Panc1 (cell line): ENCODE data around the gene SSBP2. TPM values are rescaled to one million over a fixed set of nuclear protein-coding genes. Genes with fewer than 3 reads are reported as not detected.
A peak's percentile ranks its signal among the peaks of the same experiment; 100 is the strongest.

Experiments used
- ATAC-seq: fragments of 200-7000 bp; cut with Tn5 transposase; 2 replicates; pipeline ENCODE4 v1.9.1; 2020; ENCODE audit warnings: mild to moderate bottlenecking, moderate library complexity
- BruUV-seq: library from RNA; stranded (reverse); fragments of 400-500 nt; replicated peaks from 2 replicates; lab custom pipeline; 2021; lab: Mats Ljungman, UMichigan
- CTCF ChIA-PET: fragments of 300-600 bp; sonication (Branson Sonifier 250); formaldehyde crosslinking; loops from one replicate; lab custom pipeline; 2022; ENCODE audit warnings: antibody characterized with exemption; lab: Charles Lee
- POLR2A ChIA-PET: fragments of 300-600 bp; sonication (Branson Sonifier 250); formaldehyde crosslinking; loops from one replicate; lab custom pipeline; 2022; ENCODE audit warnings: antibody characterized with exemption; lab: Charles Lee
- DNase-seq: peaks from one replicate; pipeline ENCODE4 v3.0.0-alpha.2; 2010; ENCODE audit warnings: low read depth, low spot score
- H3K27ac ChIP-seq: 2 replicates; pipeline ENCODE4 v1.5.1; 2011; ENCODE audit warnings: mild to moderate bottlenecking, low read length, inconsistent platforms
- H3K27me3 ChIP-seq: fragments of 200-500 bp; sonication (Bioruptor generic); 2 replicates; pipeline ENCODE4 v1.6.0; 2014; ENCODE audit warnings: low read length, inconsistent platforms; ENCODE audit not compliant: control insufficient read depth, insufficient read depth
- H3K36me3 ChIP-seq: fragments of 200-500 bp; sonication (Bioruptor generic); 2 replicates; pipeline ENCODE4 v1.5.1; 2014; ENCODE audit warnings: inconsistent platforms, mild to moderate bottlenecking, low read length, moderate library complexity; ENCODE audit not compliant: control insufficient read depth, insufficient read depth
- H3K4me1 ChIP-seq: 2 replicates; pipeline ENCODE4 v1.5.1; 2011; ENCODE audit warnings: inconsistent platforms, mild to moderate bottlenecking, low read length, moderate library complexity; ENCODE audit not compliant: control insufficient read depth, insufficient read depth
- H3K4me3 ChIP-seq, 2 experiments: 2 replicates each; pipeline ENCODE4 v1.5.1; 2011 to 2012; ENCODE audit warnings: low read depth in 2 of 2, low read length in 2 of 2, mild to moderate bottlenecking in 2 of 2, inconsistent platforms in 1 of 2, moderate library complexity in 1 of 2
- H3K9me3 ChIP-seq: fragments of 200-500 bp; sonication (Bioruptor generic); 2 replicates; pipeline ENCODE4 v1.5.1; 2014; ENCODE audit warnings: low read depth, mild to moderate bottlenecking, inconsistent platforms, low read length, moderate library complexity; ENCODE audit not compliant: control insufficient read depth, insufficient read depth
- POLR2AphosphoS5 ChIP-seq: IDR thresholded peaks from 2 replicates; pipeline ENCODE4 v1.6.1; 2012; ENCODE audit warnings: mild to moderate bottlenecking, low read depth, low read length, moderate library complexity
- SIN3A ChIP-seq: IDR thresholded peaks from 2 replicates; pipeline ENCODE4 v1.6.1; 2012; ENCODE audit warnings: low read depth, mild to moderate bottlenecking, low read length, moderate library complexity, borderline replicate concordance; ENCODE audit not compliant: insufficient read depth
- TCF7L2 ChIP-seq: IDR thresholded peaks from 2 replicates; pipeline ENCODE4 v1.6.1; 2011; ENCODE audit warnings: mild to moderate bottlenecking, low read depth, low read length, inconsistent platforms
- in situ Hi-C: cut with HindIII; loops from 2 replicates; pipeline ENCODE4 v1.10.0; 2016; ENCODE audit warnings: low sequenced_read_pairs, low pct_unique_long_range_greater_than_20kb
- intact Hi-C: fragments of 100-400 bp; cut with micrococcal nuclease; formaldehyde crosslinking; loops from one replicate; pipeline ENCODE4 v1.10.0; 2022; ENCODE audit not compliant: unreplicated experiment
- total RNA-seq: library from RNA; stranded (reverse); gene quantifications from one replicate; pipeline ENCODE4 v1.2.1, GENCODE V29; 2021; ENCODE audit not compliant: unreplicated experiment
- TF ChIP-seq, protein P1 (sequence below), 2 experiments: IDR thresholded peaks; 2 replicates each; pipeline ENCODE4 v1.6.1; 2011 to 2012; ENCODE audit warnings: low read depth in 2 of 2, control low read depth in 1 of 2, low read length in 1 of 2, mild to moderate bottlenecking in 1 of 2, moderate library complexity in 1 of 2; ENCODE audit not compliant: insufficient read depth in 1 of 2
- TF ChIP-seq, protein P2 (sequence below): fragments of 450-650 bp; IDR thresholded peaks from 2 replicates; pipeline ENCODE4 v1.5.1; 2017; ENCODE audit warnings: mild to moderate bottlenecking

Gene SSBP2
- total RNA-seq, 1 experiment from 2014 or later, result 16.3 TPM

DNA sequence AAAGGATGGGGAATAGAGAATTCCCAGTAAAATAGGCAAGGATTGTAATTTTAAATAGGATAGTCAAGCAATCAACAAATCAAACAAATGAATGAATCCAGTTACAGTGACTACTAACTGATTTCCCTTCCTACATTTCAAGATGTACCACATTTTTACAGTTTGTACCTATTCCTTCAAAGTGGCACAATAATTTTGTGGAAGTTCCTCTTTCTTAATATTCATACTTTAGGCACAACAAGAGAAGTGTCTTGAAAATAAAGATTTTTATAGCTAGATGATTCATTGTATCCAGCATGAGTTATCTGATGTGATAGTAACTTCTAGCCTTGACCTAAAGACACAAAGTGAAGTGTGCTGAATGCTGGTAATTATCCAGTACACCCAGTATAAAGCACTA, 234.8 kb downstream of the SSBP2 start:
- ATAC-seq (no peak), DNase-seq (no peak)
- Histone ChIP-seq H3K4me3 (no peak overlapping the region), H3K4me1 (no peaks in the 10 kb centered on the region), H3K36me3 (no peaks in the 10 kb centered on the region), H3K9me3 (no peaks in the 10 kb centered on the region), H3K27ac (no peak overlapping the region), H3K27me3 (no peaks in the 10 kb centered on the region)
- ChIA-PET CTCF (no interaction called here), POLR2A (no interaction called here)
- TF ChIP-seq SIN3A (no peak), POLR2AphosphoS5 (no peak), TCF7L2 (no peak)
- TF ChIP-seq, protein P1, sequence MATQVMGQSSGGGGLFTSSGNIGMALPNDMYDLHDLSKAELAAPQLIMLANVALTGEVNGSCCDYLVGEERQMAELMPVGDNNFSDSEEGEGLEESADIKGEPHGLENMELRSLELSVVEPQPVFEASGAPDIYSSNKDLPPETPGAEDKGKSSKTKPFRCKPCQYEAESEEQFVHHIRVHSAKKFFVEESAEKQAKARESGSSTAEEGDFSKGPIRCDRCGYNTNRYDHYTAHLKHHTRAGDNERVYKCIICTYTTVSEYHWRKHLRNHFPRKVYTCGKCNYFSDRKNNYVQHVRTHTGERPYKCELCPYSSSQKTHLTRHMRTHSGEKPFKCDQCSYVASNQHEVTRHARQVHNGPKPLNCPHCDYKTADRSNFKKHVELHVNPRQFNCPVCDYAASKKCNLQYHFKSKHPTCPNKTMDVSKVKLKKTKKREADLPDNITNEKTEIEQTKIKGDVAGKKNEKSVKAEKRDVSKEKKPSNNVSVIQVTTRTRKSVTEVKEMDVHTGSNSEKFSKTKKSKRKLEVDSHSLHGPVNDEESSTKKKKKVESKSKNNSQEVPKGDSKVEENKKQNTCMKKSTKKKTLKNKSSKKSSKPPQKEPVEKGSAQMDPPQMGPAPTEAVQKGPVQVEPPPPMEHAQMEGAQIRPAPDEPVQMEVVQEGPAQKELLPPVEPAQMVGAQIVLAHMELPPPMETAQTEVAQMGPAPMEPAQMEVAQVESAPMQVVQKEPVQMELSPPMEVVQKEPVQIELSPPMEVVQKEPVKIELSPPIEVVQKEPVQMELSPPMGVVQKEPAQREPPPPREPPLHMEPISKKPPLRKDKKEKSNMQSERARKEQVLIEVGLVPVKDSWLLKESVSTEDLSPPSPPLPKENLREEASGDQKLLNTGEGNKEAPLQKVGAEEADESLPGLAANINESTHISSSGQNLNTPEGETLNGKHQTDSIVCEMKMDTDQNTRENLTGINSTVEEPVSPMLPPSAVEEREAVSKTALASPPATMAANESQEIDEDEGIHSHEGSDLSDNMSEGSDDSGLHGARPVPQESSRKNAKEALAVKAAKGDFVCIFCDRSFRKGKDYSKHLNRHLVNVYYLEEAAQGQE (IDR thresholded peaks at IDR 0.05; ENCODE audit: insufficient read depth in 1 of 2, low read depth in 2 of 2, low read length in 1 of 2), result no peak
- TF ChIP-seq, protein P2, sequence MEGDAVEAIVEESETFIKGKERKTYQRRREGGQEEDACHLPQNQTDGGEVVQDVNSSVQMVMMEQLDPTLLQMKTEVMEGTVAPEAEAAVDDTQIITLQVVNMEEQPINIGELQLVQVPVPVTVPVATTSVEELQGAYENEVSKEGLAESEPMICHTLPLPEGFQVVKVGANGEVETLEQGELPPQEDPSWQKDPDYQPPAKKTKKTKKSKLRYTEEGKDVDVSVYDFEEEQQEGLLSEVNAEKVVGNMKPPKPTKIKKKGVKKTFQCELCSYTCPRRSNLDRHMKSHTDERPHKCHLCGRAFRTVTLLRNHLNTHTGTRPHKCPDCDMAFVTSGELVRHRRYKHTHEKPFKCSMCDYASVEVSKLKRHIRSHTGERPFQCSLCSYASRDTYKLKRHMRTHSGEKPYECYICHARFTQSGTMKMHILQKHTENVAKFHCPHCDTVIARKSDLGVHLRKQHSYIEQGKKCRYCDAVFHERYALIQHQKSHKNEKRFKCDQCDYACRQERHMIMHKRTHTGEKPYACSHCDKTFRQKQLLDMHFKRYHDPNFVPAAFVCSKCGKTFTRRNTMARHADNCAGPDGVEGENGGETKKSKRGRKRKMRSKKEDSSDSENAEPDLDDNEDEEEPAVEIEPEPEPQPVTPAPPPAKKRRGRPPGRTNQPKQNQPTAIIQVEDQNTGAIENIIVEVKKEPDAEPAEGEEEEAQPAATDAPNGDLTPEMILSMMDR, result no peak
- no TSS peak for BruUV-seq
- in situ Hi-C loops (no loop called here), intact Hi-C loops (no loop called here)

DNA sequence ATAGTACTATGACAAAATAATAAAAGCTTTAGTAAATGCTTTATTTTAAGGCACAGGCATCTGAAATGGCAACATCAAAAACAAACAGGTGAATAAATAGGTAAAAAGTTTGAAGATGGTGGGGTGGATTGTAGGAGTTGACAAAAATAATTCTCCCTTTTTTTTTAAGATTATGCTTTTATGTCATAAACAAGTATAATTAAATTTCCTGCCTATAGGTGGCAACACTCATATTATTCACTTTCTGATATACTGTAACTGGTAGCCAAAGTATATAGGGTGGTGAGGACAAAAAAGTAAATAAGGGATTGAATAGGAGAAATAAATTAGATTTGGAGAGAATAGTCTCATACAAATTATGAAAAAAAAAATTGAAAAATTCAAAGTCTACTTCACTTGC, 236.9 kb downstream of the SSBP2 start:
- ChIA-PET POLR2A (no interaction called here), CTCF (no interaction called here)
- no TSS peak for BruUV-seq
- DNase-seq (no peak), ATAC-seq (peak; percentile 70; the same call in 1 of the 2 replicates)
- no peak overlapping the region for H3K4me3 ChIP-seq
- H3K27ac ChIP-seq, result no peak overlapping the region
- no peak for TF ChIP-seq POLR2AphosphoS5
- TF ChIP-seq, protein P2, result peak; percentile 47; the same call in 1 of the 2 replicates
- H3K36me3 ChIP-seq, result no peaks in the 10 kb centered on the region
- intact Hi-C loops (no loop called here), in situ Hi-C loops (no loop called here)
- no peaks in the 10 kb centered on the region for H3K9me3 ChIP-seq
- H3K4me1 ChIP-seq, result no peaks in the 10 kb centered on the region
- H3K27me3 ChIP-seq, result no peaks in the 10 kb centered on the region
